GM04504 (cell line): ENCODE data around the gene CLSTN2.

Source experiments
- DNase-seq: peaks from one replicate; pipeline ENCODE4 v3.0.0-alpha.2; 2012; ENCODE audit warnings: low read depth

The CLSTN2 gene

DNA sequence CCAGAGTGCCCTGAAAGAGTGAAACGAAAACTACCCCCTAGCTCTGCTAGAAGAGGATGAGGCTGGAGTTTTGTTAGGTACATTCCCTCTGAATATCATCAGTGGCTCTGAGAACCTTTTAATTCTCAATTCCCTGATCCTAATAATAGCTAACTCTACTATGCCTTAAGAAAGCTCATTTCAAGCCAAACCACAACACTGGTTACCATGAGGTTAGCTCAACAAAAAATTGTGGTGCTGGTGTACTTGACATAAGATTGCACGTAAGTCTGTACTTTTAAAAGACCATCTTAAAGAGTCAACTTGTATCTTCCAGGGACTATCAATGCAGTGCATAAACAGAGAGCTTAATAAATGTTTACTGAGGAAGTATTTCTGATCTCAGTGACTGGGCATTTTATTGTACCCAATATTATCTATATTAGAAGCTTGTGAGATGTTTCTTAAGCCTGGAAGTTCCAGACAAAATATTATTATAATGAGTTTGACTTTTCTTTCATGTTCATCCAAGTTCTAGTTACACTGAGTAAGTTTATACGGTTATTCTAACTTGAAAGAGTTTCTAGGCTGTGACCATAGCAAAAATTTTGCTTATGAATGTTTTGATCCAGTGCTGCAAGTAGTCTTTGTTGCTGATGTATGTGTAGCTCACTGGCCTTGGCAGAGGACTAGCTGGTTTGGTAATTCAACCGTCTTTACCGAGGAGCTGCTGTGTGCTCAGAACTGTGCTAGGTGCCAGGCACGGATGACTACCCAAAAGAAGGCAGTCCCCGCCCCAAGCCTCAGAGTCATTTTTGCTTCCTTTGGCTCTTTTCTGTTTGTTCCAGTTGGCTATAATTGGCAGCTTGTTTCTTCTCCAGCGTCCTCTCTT, 408.5 kb downstream of the CLSTN2 start:
- no peak for DNase-seq

GRCh38 chr3:140344082-140344454, 409.1 kb downstream of the CLSTN2 start:
- DNase-seq: no peak

- no peak for DNase-seq
Measured at GRCh38 chr3:140344601-140345205, 409.7 kb downstream of the CLSTN2 start.

- no peak for DNase-seq
Measured at GRCh38 chr3:140347151-140347550, 412.2 kb downstream of the CLSTN2 start.

DNA sequence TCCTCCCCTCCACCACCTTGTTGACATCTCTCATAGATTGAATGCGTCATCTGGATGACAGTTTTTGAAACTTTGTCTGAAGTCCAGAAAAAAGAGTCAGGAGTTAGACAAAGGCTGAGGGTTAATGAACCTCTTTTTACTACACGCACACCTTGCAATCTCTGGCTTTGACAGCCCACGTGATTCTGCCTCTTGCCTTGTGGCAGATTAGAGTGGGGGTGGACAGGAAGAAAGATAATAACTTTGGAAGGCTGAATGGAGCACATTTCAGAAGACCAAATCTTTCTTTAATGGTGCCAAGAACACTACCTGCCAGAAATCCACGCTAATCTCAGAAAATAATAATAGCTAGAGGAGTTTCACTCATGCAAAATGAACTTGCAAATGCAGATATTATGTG, 415.0 kb downstream of the CLSTN2 start:
- no peak for DNase-seq

DNA sequence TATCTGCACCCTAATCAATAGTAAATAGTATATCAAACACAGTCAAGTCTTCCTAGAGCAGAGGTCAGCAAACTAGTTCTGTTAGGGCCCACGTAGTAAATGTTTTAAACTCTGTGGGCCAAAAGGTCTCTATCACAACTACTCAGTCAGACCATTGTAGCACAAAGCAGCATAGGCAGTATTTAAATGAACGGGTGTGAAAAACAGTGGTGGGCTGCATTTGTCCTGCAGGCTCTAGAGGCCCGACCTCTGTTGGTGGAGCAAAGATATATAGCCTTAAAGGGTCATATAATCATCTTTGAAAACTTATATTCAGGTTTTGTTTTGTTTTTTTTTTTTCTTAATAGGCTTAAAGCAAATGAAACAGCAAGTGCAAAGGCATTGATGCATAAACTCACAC, 416.5 kb downstream of the CLSTN2 start:
- DNase-seq: no peak

DNA sequence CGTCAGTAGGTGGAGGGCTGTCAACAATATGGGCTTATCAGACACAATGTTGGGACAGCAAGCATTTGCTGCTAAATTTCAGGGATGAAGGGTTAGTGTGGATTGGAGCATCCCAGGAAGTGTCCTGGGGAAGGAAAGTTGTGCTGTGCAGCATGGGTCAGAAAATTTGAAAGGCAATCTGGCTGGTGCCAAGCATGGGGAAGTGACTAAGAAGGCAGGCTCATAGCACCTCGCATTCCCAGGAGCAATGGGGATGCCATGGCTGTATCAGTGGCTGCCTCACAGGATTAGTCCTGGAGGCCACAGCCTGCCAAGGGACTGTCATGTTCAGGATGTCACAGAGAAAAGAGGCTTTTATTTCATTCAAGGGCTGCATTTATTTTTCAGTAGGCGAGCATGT, 420.5 kb downstream of the CLSTN2 start:
- no peak for DNase-seq

- DNase-seq: no peak
Measured at GRCh38 chr3:140358686-140359085, 423.7 kb downstream of the CLSTN2 start.

GRCh38 chr3:140359233-140359995, 424.4 kb downstream of the CLSTN2 start:
- no peak for DNase-seq

DNA sequence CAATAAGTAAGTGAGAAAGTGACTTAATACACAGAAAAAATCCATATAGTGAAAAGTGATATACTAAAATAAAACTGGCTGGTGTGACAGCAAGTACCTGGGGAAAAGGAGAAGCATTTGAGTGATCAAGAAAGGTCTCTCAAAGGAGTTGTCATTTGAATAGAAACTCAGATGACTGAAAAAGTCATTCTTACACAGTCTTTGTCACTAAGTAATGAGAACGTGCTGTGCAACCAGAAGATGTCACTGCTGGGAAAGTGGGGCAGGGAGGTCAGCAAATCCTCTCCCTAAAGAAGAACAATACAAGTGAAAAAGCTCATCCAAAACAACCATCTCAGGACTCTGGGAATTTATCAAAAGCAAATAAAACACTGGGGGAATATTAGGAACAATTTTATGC, 425.3 kb downstream of the CLSTN2 start:
- no peak for DNase-seq

- DNase-seq: no peak
Measured at GRCh38 chr3:140363801-140364200, 428.8 kb downstream of the CLSTN2 start.

DNA sequence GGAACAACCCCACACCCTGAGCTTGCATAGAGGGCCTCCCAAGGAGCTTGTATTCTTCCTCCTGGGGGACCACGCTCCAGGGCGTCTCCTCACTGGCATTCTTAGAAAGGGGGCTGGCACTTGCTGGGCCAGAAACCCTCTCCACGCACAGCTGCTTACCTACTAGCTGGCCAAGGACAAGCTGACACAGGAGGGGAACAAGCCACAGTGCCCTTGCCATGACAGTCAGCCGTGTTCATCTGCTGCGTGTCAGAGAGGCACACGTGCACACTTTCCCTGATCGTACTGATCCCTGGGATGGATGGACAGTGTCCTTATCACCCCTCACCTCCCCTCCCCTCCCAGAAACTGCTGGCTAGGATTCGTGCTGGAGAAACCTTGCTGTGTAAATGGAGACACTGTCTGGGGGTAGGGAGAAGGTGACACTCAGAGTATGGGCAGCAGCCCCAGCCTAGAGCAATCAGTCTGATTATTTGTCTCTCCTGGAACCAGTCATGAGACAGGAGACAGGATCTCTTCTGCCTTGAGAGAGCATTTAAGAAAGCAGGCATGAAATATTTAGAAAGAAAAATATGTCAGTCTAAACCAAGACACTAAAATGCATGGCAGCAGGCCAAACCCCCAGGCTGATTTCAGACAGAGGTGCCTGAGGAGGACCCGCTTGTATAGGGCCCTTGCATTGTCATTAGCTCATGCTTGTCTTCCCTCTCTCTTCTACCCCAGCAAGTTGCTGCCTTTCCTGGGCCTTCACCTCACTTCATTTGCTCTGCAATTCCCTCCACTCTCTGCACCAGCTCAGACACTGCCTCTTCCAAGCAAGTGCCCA, 431.1 kb downstream of the CLSTN2 start:
- DNase-seq: no peak

GRCh38 chr3:140368223-140368811, 433.3 kb downstream of the CLSTN2 start:
- DNase-seq: no peak

DNA sequence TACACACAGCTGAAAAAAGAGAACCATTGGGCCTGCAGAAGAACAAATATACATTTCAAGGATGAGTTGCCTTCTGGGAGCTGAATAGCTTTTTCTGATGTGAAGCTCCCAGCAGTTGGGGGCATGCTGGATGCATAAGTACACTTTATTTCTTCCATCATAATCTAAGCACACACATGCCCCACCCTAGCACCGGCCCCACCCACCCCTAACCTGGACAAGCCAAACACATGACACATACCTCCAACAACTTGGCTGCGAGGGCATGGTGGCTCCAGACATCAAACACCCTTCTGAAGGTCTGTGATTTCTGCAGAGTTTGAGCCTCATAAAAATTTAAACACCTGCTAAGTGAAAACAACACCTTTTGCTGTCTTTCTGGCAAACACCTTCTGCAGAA, 435.7 kb downstream of the CLSTN2 start:
- DNase-seq: no peak

DNA sequence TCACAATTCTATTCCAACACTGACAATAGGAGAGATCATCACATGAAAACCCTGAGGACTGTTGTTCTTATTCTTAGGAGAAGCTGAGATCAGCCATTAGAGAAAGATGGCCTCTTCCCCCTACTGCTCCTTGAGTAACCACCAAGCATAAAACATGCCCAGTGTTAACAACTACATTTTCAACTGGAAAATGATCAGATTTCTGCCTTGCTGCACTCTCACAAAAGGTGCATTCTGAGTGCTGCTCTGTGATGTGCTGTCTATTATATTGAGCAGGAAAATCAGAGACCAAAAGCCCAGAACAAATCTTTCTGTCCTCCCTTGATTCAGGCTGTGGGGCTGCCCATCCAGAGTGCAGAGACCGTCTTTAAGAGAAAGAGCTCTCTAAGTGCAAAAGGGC, 438.2 kb downstream of the CLSTN2 start:
- no peak for DNase-seq

DNA sequence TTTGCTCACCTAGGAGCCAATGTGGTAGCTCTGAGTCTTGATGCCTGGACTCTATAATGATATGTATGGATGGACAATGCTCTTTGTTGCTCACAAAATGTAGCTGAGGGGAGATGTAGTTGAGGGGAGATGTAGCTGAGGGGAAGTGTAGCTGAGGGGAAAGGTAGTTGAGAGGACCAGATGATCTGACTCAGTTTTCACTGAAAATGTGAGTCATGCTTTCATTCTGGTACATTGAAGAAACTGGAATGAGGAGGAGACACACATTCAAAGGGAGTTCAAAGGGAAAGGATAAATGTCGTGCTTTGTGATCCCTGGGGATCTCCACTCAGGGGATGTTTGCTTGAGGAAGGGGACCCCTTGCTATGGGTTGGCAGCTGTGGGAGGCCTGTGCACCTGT, 440.0 kb downstream of the CLSTN2 start:
- DNase-seq: no peak

- no peak for DNase-seq
Measured at GRCh38 chr3:140376136-140376889, 441.3 kb downstream of the CLSTN2 start.

- no peak for DNase-seq
Measured at GRCh38 chr3:140377644-140378043, 442.7 kb downstream of the CLSTN2 start.

GRCh38 chr3:140378571-140379340, 443.8 kb downstream of the CLSTN2 start:
- DNase-seq: no peak
